Esophagus squamous epithelium (tissue), 4 donors: ENCODE measurements around the gene DENND1B.

Source experiments
- CTCF ChIP-seq, 6 experiments: fragments of 450-650 bp in 4 of 6; fragments of 200-600 bp in 2 of 6; sonication (generic) in 2 of 6; IDR thresholded peaks; one replicate each; pipeline ENCODE4 v1.5.1; 2016 to 2019; ENCODE audit warnings: antibody characterized with exemption in 6 of 6, mild to moderate bottlenecking in 4 of 6, moderate library complexity in 4 of 6
- POLR2A ChIP-seq, 4 donors: fragments of 450-650 bp; IDR thresholded peaks; one replicate each; pipeline ENCODE4 v1.6.1; 2017; ENCODE audit warnings: antibody characterized with exemption in 4 of 4, mild to moderate bottlenecking in 4 of 4, moderate library complexity in 3 of 4

DNA sequence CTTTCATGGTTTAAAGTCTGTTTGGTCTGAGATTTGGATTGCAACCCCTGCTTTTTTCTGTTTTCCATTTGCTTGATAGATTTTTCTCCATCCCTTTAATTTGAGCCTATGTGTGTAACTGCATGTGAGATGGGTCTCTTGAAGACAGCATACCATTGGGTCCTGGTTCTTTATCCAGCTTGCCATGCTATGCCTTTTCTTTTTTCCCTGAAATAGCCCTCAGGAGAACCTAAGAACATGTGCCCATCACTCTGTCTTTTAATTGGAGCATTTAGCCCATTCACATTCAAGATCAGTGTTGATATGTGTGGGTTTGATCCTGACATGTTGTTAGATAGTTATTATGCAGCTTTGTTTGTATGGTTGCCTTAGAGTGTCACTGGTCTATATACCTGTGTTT is 21.7 kb upstream of the DENND1B start:
- TF ChIP-seq CTCF (IDR thresholded peaks at IDR 0.05) (no peak), POLR2A (IDR thresholded peaks at IDR 0.05) (no peak)
